Measurements from ENCODE around the gene CORO1C.
"Not testable (repeated sequence)": the region's sequence is repeated elsewhere in the genome, so short reads cannot be mapped to it uniquely, and the experiment has no call there.

Gene CORO1C

DNA sequence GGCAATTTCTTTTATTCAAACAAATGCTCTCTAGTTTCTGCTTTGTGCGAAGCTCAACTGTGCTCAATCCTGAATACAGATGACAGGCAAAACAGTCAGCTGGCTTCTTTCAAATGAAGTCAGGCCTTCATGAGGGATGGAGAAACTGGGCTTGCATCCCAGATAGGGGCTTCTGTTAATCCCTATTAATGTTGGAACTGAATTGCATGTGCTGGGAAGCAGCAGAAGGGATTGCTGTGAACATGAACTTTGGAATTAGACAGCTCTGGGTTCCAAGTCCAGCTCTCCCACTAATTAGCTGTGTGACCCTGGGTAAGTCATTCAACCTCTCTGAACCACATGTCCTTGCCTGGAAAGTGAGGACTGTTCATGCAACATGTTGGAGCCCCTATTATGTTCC, 21.1 kb upstream of the CORO1C start:
- DNase-seq (ENCODE audit: low spot score): no peak
- Histone ChIP-seq H3K4me3 (no peak overlapping the region), H3K27ac (no peak overlapping the region)
- TF ChIP-seq, protein P1, sequence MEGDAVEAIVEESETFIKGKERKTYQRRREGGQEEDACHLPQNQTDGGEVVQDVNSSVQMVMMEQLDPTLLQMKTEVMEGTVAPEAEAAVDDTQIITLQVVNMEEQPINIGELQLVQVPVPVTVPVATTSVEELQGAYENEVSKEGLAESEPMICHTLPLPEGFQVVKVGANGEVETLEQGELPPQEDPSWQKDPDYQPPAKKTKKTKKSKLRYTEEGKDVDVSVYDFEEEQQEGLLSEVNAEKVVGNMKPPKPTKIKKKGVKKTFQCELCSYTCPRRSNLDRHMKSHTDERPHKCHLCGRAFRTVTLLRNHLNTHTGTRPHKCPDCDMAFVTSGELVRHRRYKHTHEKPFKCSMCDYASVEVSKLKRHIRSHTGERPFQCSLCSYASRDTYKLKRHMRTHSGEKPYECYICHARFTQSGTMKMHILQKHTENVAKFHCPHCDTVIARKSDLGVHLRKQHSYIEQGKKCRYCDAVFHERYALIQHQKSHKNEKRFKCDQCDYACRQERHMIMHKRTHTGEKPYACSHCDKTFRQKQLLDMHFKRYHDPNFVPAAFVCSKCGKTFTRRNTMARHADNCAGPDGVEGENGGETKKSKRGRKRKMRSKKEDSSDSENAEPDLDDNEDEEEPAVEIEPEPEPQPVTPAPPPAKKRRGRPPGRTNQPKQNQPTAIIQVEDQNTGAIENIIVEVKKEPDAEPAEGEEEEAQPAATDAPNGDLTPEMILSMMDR (IDR thresholded peaks at IDR 0.05): no peak

DNA sequence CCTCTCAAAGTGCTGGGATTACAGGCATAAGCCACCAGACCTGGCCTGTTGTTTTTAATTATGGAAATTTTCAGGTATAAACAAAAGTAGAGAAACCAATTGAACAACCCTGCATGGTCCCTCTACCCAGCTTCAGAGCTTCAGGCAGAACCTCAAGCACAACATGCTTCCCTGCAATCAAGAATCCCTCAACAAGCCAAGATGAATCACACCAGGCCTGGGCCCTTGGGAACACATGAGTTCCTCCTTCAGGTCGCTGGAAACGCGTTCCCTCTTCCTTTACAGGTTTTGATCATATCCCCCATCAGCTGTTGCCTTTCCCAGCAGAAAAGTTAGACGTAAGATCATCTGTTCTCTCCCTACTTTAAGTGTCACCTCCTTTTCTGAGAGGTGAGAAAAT, 20.5 kb upstream of the CORO1C start:
- Histone ChIP-seq H3K4me3 (no peak overlapping the region), H3K27ac (no peak overlapping the region)
- no peak for DNase-seq (ENCODE audit: low spot score)
- TF ChIP-seq, protein P1 (IDR thresholded peaks at IDR 0.05): no peak

DNA sequence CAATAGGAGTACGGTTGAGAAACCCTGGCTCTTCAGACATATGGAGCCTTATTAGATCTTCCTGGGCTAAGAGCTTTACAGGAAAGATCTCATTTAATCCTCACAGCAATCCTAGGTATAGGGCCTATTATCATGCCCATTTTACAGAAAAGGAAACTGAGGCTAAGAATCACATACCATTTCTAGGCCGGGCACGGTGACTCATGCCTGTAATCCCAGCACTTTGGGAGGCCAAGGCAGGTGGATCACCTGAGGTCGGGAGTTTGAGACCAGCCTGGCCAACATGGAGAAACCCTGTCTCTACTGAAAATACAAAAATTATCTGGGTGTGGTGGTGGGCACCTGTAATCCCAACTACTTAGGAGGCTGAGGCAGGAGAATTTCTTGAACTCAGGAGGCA, 19.7 kb upstream of the CORO1C start:
- not testable (repeated sequence) for H3K27ac ChIP-seq; DNase-seq (ENCODE audit: low spot score)

DNA sequence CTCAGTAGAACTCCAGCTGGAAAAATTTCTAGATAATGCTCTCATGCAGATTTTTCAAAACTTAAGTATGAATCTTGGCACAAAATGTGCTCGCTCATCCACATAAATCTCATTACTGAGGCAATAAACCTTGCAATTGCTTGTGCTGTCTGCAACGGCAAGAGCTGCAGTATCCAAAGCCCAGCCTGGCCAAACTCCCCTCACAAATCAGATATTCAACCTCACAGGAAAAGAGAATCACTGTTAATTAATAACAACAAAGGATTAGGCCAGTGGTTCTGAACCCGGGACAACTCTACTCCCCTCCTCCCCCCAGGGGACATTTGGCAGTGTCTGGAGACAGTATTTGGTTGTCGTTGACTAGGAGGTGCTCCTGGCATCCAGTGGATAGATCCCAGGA, 19.2 kb upstream of the CORO1C start:
- DNase-seq (ENCODE audit: low spot score): no peak
- no peak overlapping the region for H3K27ac ChIP-seq
- no peak overlapping the region for H3K4me3 ChIP-seq
- TF ChIP-seq, protein P1 (IDR thresholded peaks at IDR 0.05): no peak

More for the DNA sequence above, 19.7 kb upstream of the CORO1C start:
- H3K4me3 ChIP-seq: not testable (repeated sequence)

DNA sequence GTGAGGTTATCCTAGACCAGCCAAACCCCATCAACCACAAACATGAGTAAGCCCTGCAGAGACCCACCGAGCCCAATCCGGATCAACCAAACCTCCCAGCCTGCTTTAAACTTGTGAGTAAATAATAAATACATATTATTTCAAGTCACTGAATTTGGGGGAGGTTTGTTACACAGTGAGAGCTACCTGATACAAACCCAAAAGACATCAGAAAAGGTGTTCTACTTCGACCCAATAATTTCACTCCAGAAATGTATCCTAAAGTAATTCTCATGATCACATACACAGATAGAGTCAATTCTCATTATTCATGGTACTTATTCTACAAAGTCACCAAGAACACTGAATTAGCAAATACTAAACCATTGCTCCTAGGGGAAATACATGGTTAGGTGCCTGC, 16.2 kb upstream of the CORO1C start:
- Histone ChIP-seq H3K4me3 (no peak overlapping the region), H3K27ac (no peak overlapping the region)
- DNase-seq (ENCODE audit: low spot score): no peak
- TF ChIP-seq, protein P1 (IDR thresholded peaks at IDR 0.05): no peak

DNA sequence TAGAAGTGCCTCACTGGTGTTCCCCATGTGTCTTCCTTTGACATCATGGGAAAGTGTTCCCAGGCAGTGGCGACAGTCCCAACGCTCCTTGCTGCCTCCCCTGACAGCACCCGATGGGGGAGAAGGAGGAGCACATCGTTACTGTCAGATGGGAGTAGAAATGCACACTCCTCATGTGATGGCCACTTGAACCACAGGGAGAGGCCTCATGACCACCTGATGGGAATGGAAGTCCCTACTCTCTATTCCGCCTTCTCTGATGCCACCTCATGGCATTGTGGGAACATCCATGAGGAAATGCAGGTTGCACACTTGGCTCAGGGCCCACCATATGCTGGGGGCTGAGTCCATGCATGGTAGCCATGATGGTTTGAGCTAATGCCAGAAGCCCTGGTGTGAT, 14.3 kb upstream of the CORO1C start:
- TF ChIP-seq, protein P1 (IDR thresholded peaks at IDR 0.05): no peak
- Histone ChIP-seq H3K4me3 (no peak overlapping the region), H3K27ac (no peak overlapping the region)
- DNase-seq (ENCODE audit: low spot score): no peak

DNA sequence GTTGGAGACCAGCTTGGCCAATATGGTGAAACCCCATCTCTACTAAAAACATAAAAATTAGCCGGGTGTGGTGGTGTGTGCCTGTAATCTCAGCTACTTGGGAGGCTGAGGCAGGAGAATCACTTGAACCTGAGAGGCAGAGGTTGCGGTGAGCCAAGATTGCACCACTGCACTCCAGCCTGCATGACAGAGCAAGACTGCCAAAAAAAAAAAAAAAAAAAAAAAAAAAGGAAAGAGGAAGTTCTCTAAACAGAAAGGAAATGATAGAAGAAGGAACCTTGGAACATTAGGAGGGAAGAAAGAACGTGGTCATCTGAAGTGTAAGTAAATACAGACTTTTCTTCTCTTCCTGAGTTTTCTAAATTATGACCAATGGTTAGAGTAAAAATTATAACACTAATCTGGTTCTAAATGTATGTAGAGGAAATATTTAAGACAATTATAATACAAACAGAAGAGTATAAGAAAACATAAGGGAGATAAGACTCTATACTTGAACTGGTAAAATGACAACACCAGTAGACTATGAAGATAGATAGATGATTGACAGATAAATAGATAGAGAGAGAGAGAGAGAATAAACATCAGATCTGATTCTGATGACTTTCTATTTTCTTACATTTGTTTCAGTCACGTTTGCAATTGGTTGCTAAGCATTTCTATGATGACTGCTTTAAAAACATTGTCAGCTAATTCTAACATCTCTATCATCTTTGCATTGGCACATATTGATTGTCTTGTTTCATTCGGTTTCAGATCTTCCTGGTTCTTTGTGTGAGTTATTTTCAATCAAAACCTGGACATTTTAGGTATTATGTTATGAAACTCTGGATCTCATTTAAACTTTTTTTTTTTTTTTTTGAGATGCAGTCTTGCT, 12.9 kb upstream of the CORO1C start:
- H3K4me3 ChIP-seq: no peak overlapping the region
- no peak for DNase-seq (ENCODE audit: low spot score)
- TF ChIP-seq, protein P1 (IDR thresholded peaks at IDR 0.05): no peak
- no peak overlapping the region for H3K27ac ChIP-seq

Data from coronary artery (tissue), 2 donors.